SU-DHL-6 (cell line): ENCODE measurements around the gene HSH2D.

ENCODE experiments used
- H2AFZ ChIP-seq: fragments of 200-600 bp; sonication (generic); 2 replicates; pipeline ENCODE4 v1.6.1; 2014; ENCODE audit warnings: low read depth, mild to moderate bottlenecking, moderate library complexity, mixed read lengths, antibody characterized with exemption, low read length; ENCODE audit not compliant: severe bottlenecking
- H3F3A ChIP-seq: fragments of 200-600 bp; shearing (Covaris generic); 2 replicates; pipeline ENCODE4 v1.6.0; 2016; ENCODE audit warnings: antibody characterized with exemption, mild to moderate bottlenecking; ENCODE audit not compliant: insufficient read depth
- H3K27ac ChIP-seq: fragments of 200-600 bp; sonication (generic); 2 replicates; pipeline ENCODE4 v1.5.1; 2016; ENCODE audit warnings: low read depth, mild to moderate bottlenecking, low read length, moderate library complexity, mixed read lengths
- H3K27me3 ChIP-seq: fragments of 200-600 bp; sonication (generic), shearing (Covaris generic); 2 replicates; pipeline ENCODE4 v1.6.0; 2014; ENCODE audit warnings: mild to moderate bottlenecking, low read length
- H3K36me3 ChIP-seq: fragments of 200-600 bp; sonication (generic); 2 replicates; pipeline ENCODE4 v1.6.1; 2014; ENCODE audit warnings: mild to moderate bottlenecking, low read length, mixed read lengths
- H3K4me2 ChIP-seq: fragments of 300-600, 200-600 bp; shearing (Covaris generic), sonication (generic); 2 replicates; pipeline ENCODE4 v1.6.0; 2014; ENCODE audit warnings: low read length, low read depth, mild to moderate bottlenecking; ENCODE audit not compliant: poor library complexity, severe bottlenecking
- H3K4me3 ChIP-seq: fragments of 200-600 bp; sonication (generic); 2 replicates; pipeline ENCODE4 v1.5.1; 2014; ENCODE audit warnings: antibody characterized with exemption, low read length, mild to moderate bottlenecking, mixed read lengths; ENCODE audit not compliant: insufficient read depth, poor library complexity, severe bottlenecking
- H3K79me2 ChIP-seq: fragments of 200-600 bp; sonication (generic); 2 replicates; pipeline ENCODE4 v1.6.1; 2014; ENCODE audit warnings: mild to moderate bottlenecking, low read length, moderate library complexity; ENCODE audit not compliant: insufficient read depth
- H3K9ac ChIP-seq: fragments of 200-600 bp; sonication (generic); 2 replicates; pipeline ENCODE4 v1.7.0; 2014; ENCODE audit warnings: mild to moderate bottlenecking, low read length
- H3K9me2 ChIP-seq: fragments of 200-600 bp; sonication (generic); replicated peaks from 2 replicates; pipeline ENCODE4 v1.6.1; 2014; ENCODE audit warnings: low read length; ENCODE audit not compliant: insufficient read depth
- H3K9me3 ChIP-seq: fragments of 200-600 bp; sonication (generic); 2 replicates; pipeline ENCODE4 v1.6.1; 2014; ENCODE audit warnings: low read length, mixed read lengths; ENCODE audit not compliant: insufficient read depth
- H4K20me1 ChIP-seq: fragments of 200-600 bp; sonication (generic); 2 replicates; pipeline ENCODE4 v1.6.1; 2014; ENCODE audit warnings: low read depth, mild to moderate bottlenecking, antibody characterized with exemption, low read length, moderate library complexity, mixed read lengths
- EZH2phosphoT487 ChIP-seq: fragments of 200-600 bp; sonication (generic), shearing (Covaris generic); conservative IDR thresholded peaks from 2 replicates; pipeline ENCODE4 v1.6.1; 2018; ENCODE audit warnings: mild to moderate bottlenecking, antibody characterized with exemption, low read length, moderate library complexity, mixed read lengths
- TF ChIP-seq, protein P1 (sequence below): fragments of 200-600 bp; sonication (generic); IDR thresholded peaks from one replicate; pipeline ENCODE4 v1.5.1; 2017; ENCODE audit warnings: antibody characterized with exemption, mild to moderate bottlenecking, low read length, moderate library complexity; ENCODE audit not compliant: insufficient read depth, poor library complexity, severe bottlenecking

Gene HSH2D

GRCh38 chr19:16153582-16154336 is 10.3 kb downstream of the HSH2D start:
- Histone ChIP-seq H3K27ac (no peak overlapping the region), H3K79me2 (0 out of 2 replicates have a peak, but pooled peaks cover 3% of the 10 kb centered on the region), H3F3A (peaks cover 30% of the 10 kb centered on the region), H3K4me3 (no peak overlapping the region), H2AFZ (no peak overlapping the region), H3K36me3 (peaks cover 32% of the 10 kb centered on the region), H4K20me1 (no peaks in the 10 kb centered on the region), H3K9me3 (no peaks in the 10 kb centered on the region), H3K27me3 (no peaks in the 10 kb centered on the region), H3K9ac (no peak overlapping the region), H3K9me2 (no peaks in the 10 kb centered on the region), H3K4me2 (no peak overlapping the region)
- TF ChIP-seq EZH2phosphoT487 = no peak
- TF ChIP-seq, protein P1, sequence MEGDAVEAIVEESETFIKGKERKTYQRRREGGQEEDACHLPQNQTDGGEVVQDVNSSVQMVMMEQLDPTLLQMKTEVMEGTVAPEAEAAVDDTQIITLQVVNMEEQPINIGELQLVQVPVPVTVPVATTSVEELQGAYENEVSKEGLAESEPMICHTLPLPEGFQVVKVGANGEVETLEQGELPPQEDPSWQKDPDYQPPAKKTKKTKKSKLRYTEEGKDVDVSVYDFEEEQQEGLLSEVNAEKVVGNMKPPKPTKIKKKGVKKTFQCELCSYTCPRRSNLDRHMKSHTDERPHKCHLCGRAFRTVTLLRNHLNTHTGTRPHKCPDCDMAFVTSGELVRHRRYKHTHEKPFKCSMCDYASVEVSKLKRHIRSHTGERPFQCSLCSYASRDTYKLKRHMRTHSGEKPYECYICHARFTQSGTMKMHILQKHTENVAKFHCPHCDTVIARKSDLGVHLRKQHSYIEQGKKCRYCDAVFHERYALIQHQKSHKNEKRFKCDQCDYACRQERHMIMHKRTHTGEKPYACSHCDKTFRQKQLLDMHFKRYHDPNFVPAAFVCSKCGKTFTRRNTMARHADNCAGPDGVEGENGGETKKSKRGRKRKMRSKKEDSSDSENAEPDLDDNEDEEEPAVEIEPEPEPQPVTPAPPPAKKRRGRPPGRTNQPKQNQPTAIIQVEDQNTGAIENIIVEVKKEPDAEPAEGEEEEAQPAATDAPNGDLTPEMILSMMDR = no peak

- Histone ChIP-seq H3K79me2 (0 out of 2 replicates have a peak, but pooled peaks cover under 1% of the 10 kb centered on the region), H3K36me3 (peaks cover 32% of the 10 kb centered on the region), H3K27ac (peak overlapping the region; percentile 79), H3K9me2 (no peaks in the 10 kb centered on the region), H3K9ac (no peak overlapping the region), H3K4me3 (no peak overlapping the region), H3F3A (peaks cover 31% of the 10 kb centered on the region), H3K9me3 (no peaks in the 10 kb centered on the region), H2AFZ (no peak overlapping the region), H3K27me3 (no peaks in the 10 kb centered on the region), H3K4me2 (peak overlapping the region; percentile 15), H4K20me1 (no peaks in the 10 kb centered on the region)
- TF ChIP-seq, protein P1 = no peak
- no peak for TF ChIP-seq EZH2phosphoT487
These were observed 11.1 kb downstream of the HSH2D start for GRCh38 chr19:16154557-16154956.

DNA sequence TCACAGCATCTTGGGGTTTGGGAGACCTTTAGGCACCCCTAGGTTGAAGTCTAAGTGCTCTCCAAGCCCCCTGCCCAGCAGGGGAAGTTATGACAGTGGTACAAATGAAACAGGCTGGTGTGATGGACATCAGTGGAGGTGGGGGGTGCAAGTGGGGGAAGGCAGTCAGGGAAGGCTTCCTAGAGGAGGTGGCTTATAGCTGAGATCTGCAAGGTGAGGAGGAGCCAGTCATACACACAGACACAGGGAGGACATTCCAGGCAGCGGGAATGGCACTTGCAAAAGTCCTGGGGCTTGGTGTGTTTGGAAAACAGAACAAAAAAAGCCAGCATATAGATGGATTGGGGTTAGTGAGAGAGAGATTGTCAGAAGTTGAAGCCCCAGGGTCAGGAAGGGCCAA is 11.6 kb downstream of the HSH2D start:
- no peak overlapping the region for H3K9ac ChIP-seq
- H3K36me3 ChIP-seq = peaks cover 32% of the 10 kb centered on the region
- H2AFZ ChIP-seq = no peak overlapping the region
- H3K9me3 ChIP-seq = no peaks in the 10 kb centered on the region
- TF ChIP-seq, protein P1 = no peak
- TF ChIP-seq EZH2phosphoT487 = no peak
- H3K4me3 ChIP-seq = no peak overlapping the region
- no peaks in the 10 kb centered on the region for H3K9me2 ChIP-seq
- H3K27ac ChIP-seq = peak overlapping the region; percentile 79
- H4K20me1 ChIP-seq = no peaks in the 10 kb centered on the region
- no peaks in the 10 kb centered on the region for H3K79me2 ChIP-seq
- peak overlapping the region; percentile 15 for H3K4me2 ChIP-seq
- H3K27me3 ChIP-seq = no peaks in the 10 kb centered on the region
- peaks cover 31% of the 10 kb centered on the region for H3F3A ChIP-seq
